ENCODE results near the gene CAMK2A.

DNA sequence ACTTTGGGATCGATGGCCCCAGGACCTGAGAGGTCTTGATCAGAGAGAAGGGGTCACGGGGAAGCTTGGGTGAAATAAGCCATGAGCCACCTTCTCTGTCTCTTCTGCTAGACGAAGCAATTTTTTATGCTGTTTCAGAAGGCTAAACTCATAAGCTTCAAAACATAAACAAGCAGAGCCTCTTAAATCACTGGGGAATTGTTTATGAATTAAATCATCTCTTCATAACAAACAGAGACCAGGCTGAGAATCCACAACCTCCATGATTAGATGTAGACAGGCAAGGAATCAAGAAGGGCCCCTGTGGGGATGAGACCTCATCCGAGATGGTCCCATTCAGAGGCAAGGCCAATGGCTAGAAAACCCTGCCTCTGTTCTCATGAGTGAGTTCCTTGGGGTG, 46.2 kb upstream of the CAMK2A start:
- no peak for TF ChIP-seq POLR2A (IDR thresholded peaks at IDR 0.05)
- TF ChIP-seq, protein P1, sequence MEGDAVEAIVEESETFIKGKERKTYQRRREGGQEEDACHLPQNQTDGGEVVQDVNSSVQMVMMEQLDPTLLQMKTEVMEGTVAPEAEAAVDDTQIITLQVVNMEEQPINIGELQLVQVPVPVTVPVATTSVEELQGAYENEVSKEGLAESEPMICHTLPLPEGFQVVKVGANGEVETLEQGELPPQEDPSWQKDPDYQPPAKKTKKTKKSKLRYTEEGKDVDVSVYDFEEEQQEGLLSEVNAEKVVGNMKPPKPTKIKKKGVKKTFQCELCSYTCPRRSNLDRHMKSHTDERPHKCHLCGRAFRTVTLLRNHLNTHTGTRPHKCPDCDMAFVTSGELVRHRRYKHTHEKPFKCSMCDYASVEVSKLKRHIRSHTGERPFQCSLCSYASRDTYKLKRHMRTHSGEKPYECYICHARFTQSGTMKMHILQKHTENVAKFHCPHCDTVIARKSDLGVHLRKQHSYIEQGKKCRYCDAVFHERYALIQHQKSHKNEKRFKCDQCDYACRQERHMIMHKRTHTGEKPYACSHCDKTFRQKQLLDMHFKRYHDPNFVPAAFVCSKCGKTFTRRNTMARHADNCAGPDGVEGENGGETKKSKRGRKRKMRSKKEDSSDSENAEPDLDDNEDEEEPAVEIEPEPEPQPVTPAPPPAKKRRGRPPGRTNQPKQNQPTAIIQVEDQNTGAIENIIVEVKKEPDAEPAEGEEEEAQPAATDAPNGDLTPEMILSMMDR (IDR thresholded peaks at IDR 0.05), result no peak
